ENCODE measurements around the gene NSG1.

Gene NSG1, protein sequence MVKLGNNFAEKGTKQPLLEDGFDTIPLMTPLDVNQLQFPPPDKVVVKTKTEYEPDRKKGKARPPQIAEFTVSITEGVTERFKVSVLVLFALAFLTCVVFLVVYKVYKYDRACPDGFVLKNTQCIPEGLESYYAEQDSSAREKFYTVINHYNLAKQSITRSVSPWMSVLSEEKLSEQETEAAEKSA

DNA sequence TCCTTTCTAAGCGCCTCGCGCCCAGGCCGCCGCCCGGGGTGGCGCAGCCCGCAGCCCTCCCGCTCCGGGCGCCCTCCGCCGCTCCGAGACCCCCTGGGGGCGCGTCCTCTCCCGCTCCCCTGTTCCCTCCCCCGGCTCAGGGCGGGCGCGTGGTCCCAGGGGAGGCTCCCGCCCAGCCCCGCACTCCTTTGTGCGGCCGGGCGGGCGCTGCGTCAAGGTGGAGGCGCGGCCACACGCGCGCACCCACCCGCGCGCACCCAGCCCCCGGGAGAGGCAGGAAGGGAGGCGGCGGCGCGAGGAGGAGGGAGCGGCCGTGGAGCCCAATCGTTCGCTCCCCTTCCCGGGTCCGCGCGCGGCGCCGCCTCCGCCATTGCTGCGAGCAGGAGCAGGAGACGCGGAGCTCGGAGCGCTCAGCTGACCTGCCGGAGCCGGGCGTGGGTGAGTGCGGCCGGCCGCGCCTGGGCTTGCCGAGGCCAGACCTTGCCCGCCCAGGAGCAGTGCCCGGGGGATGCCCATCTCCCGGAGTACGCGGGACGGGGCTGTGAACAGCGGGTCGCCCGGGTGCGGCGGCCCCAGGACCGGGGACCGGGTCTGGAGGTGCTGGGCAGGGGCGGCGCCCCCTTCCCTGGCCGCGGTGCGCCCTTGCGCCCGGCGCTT lies at the start of gene NSG1:
TSS of gene NSG1 (plus strand) at position 367 of the 657 bp plus-strand sequence. CDS start 528 bp downstream, outside the sequence.
- peak within 1 kb of the TSS; percentile 33 for H3K4me3 ChIP-seq (ENCODE audit: low read length)
- TF ChIP-seq CTCF (conservative IDR thresholded peaks at IDR 0.05; ENCODE audit: low read depth, low read length) = no peak
- DNase-seq (ENCODE audit: low read depth) = no peak

DNA sequence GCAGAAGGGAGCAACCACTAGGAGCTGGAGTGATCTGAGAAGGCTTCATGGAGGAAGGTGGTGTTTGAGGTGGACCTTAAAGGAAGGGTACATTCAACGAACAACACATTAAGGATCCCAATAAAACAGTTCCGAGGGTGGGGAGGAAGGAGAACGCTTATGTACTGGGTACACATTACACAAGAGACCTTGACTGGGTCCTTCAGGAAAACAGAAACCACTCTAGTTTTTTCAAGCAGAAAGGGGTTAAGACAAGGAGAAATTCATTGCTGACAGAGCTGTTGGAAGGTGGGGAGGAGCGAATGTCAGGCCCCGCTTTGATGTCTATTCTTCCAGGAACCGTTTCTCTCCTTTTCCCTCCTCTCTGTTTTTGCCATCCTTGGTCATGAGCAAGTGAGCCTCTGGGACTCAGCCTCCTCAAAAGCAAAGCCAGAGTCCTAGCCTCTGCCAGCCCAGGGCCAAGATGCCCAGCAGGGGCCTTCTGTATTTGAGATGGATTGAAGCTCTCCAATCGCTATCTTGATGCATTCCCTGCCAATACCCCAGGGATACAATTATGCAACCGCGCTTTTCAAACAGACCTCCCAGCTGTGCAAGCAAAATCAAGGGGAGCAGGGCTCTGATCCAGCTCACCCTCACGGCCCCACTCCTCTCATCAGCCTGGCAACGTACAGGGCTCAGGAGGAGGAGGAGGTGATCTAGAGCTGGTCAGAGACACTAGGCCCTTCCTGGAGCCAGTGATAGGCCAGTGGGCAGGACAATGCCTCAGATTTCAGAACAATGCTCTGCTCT lies 48.5 kb upstream of the NSG1 start:
- DNase-seq (ENCODE audit: low read depth) = no peak
- H3K4me3 ChIP-seq (ENCODE audit: low read length) = no peak overlapping the region
- no peak for TF ChIP-seq CTCF (conservative IDR thresholded peaks at IDR 0.05; ENCODE audit: low read depth, low read length)

- H3K4me3 ChIP-seq (ENCODE audit: low read length) = peak overlapping the region; percentile 19
- DNase-seq (ENCODE audit: low read depth) = peak; percentile 56
- TF ChIP-seq CTCF (conservative IDR thresholded peaks at IDR 0.05; ENCODE audit: low read depth, low read length) = no peak
Measured at GRCh38 chr4:4339504-4340085, 47.3 kb upstream of the NSG1 start.

DNA sequence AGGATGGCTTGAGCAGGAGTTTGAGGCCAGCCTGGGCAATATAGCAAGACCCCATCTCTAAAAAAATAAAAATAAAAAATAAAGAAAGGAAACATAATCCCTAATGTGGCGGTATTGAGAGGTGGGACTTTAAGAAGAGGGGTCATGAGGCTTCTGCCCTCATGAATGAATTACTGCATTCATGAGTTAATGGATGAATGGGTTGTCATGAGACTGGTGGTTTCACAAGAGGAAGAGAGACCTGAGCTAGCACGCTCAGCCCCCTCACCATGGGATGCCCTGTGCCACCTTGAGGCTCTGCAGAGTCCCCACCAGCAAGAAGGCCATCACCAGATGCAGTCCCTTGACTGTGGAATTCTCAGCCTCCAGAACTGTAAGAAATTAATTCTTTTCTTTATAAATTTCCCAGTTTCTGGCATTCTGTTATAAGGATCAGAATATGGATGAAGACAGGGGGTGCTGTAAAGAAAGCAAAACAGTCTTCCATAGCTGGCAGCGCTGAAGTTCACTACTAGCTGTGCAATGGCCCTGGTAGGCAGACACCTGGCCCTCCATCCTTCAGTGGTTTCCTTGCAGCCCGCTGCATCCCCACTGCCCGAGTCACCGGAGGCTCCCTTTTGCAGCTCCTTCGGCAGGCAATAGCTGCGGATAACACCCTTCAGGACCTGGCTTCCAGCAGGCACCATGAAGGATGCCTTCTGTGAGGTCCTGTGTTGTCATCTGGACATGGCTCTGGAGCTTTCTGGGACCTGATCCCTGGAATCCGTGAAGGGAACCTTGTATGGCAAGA lies 44.8 kb upstream of the NSG1 start:
- H3K4me3 ChIP-seq (ENCODE audit: low read length) = no peak overlapping the region
- DNase-seq (ENCODE audit: low read depth) = no peak
- TF ChIP-seq CTCF (conservative IDR thresholded peaks at IDR 0.05; ENCODE audit: low read depth, low read length) = no peak

- DNase-seq (ENCODE audit: low read depth) = no peak
- no peak for TF ChIP-seq CTCF (conservative IDR thresholded peaks at IDR 0.05; ENCODE audit: low read depth, low read length)
- no peak overlapping the region for H3K4me3 ChIP-seq (ENCODE audit: low read length)
Measured at GRCh38 chr4:4343038-4343437, 43.9 kb upstream of the NSG1 start.

DNA sequence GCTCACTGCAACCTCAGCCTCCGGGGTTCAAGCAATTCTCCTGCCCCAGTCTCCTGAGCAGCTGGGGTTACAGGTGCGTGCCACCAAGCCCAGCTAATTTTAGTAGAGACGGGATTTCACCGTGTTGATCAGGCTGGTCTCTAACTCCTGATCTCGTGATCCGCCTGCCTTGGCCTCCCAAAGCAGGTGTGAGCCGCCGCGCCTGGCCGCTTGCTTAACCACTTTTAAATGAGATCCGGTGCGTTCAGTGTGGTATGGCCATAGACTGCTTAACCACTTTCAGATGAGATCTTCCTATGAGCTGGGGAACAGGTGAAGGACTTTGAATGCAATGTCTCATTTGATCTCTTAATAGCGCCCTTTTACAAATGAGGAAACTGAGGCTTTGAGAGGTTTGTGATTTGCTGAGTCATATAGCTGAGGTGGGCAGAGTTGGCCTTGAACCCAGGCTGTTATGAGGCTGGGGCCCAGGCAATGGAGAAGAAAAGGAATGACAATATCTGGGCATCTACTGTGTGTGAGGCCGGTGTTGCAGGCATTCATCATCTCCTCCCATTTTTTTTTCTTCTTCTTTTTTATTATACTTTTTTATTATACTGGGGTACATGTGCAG lies 41.9 kb upstream of the NSG1 start:
- no peak for DNase-seq (ENCODE audit: low read depth)
- H3K4me3 ChIP-seq (ENCODE audit: low read length) = no peak overlapping the region
- no peak for TF ChIP-seq CTCF (conservative IDR thresholded peaks at IDR 0.05; ENCODE audit: low read depth, low read length)

Data from retinal pigment epithelial cell (primary cell).